GM21515 (cell line): ENCODE measurements around the gene SLC9C2.
A peak's percentile ranks its signal among the peaks of the same experiment; 100 is the strongest.
"Not testable (repeated sequence)": the region's sequence is repeated elsewhere in the genome, so short reads cannot be mapped to it uniquely, and the experiment has no call there.

Experiments
- ATAC-seq: cut with Tn5 transposase; IDR thresholded peaks from one replicate; pipeline ENCODE4 v1.9.1; 2021; ENCODE audit not compliant: unreplicated experiment

Gene SLC9C2

DNA sequence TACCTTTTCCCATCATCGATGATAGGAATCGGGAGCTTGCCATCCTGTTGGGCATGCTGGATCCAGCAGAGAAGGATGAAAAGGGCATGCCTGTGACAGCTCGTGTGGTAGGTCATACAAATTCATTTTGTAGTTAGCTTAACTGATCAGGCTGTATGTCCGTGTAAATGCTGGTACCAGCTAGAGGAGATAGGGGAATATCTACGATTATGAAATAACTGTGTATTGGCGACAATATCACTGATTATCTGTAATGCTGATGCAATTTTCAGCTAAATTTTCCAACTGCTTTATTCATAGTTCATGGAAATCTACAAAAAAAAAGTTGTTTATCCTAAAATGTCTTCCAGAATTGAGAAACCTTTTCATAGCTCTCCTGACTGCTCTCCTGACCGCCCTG is 117.5 kb downstream of the SLC9C2 start:
- ATAC-seq: no peak

DNA sequence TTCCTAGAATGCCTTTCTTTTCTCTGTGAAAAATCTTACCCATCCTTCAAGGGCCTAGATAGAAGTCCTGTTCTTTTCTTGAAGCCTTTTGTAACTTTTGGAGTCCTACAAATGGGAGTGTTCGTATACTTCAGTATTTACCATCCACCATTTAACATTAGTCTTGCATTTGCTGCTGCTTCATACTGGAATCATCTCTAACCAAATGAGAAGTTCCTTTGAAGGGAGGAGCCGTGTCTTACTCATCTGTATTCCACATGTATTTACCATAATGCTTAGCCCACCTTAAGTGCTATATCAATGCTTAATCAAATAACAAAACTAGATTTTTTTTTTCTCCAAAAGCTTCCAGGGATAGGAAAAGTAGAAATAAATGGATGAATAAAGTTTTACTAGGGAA is 118.6 kb downstream of the SLC9C2 start:
- no peak for ATAC-seq

DNA sequence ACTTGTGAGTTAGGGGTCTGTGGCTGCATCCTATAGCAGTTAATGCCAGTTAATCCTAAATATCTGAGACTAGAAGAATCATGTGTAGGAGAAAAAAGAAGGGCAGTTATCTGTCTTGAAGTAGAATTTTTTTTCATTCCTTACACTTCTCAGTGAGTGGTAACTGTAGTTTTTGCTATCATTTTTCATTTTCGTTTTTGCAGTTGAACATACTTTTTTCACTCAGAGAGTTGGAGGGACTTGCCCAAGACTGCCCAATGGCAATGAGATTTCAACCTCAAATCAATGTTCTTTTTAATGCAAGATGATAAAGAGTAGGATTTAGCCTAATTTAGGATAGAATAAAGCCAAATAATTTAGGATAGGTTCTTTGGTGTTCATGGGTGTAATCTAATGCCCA is 120.2 kb downstream of the SLC9C2 start:
- ATAC-seq: no peak

- no peak for ATAC-seq
These were observed 121.6 kb downstream of the SLC9C2 start for GRCh38 chr1:173481195-173481772.

DNA sequence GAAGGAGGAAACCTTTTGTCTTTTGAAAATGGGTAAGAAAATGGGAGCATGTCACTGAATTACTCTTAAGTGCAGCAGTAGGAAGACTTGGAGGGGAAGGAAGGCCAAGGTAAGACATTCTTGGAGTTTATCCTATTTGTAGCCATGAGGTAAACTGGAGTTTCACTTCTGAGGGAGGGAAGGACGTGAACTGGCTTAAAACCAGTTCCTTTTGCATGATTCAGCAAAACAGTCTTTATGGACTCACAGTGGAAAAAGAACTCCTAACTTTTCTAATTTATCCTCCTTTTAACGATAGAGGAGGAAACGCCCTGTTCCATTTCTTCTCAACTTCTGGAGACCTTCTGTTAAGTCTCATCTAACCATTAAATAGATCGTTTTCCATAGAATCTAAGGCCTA is 123.2 kb downstream of the SLC9C2 start:
- no peak for ATAC-seq

GRCh38 chr1:173478094-173478674 is 124.7 kb downstream of the SLC9C2 start:
- no peak for ATAC-seq

- ATAC-seq: peak; percentile 53
These were observed 125.4 kb downstream of the SLC9C2 start, which contains the start of gene PRDX6 for GRCh38 chr1:173477286-173478093. Gene PRDX6, plus strand, starts transcription at chr1:173477335. Its CDS starts 63 bp downstream, at chr1:173477398.

- peak; percentile 97 for ATAC-seq
These were observed 126.1 kb downstream of the SLC9C2 start for GRCh38 chr1:173476665-173477285.

DNA sequence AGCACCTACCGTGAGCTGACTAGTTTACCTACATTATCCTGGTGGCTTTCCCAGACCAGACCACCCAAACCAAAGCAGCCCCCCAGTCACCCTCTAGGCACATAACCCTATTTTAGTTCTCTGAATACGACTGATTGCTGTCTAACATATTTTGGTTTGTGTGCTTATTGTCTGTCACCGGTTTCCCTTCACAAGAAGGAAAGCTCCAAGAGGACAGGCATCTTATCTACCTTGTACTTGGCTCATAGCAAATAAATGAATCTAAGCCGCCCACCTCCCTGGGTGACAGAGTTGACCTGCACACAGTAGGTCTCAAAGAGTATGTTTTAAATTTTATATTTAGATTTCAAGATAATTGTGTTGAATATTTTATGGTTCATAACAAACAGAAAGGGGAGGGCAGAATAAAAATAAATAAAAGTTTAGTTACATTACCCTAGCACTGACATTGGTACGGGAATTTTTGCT is 126.6 kb downstream of the SLC9C2 start:
- no peak for ATAC-seq

DNA sequence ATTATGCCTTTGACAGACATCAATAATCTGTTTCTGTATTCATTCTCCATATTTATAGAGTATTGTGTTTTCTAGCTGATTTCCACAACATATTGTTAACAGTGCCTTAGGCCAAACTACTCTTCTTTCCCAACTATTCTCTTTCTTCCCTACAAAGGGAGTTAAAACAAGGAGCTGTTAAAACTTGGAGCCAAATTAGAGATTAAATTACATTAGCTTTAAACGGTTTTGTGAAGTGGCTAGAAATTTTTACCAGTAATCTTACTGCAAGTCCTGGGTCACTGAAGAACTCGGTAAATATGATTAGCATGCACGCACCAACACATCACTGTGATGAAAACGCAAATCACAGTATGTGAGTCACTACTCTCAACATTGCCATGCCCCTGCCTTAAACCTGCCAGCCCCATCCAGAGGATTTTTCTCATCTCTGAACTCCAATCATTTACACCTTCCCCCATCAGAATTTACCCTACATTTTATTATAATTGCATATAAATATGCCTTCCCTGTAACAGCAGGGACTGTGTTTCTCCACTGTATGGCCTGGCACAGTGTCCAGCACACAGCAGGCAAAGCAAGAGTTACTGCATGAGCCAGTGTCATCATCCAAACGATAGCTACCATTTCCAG is 127.2 kb downstream of the SLC9C2 start:
- ATAC-seq: no peak

- ATAC-seq: not testable (repeated sequence)
These were observed 128.0 kb downstream of the SLC9C2 start for GRCh38 chr1:173474780-173475421.

GRCh38 chr1:173474097-173474779 is 128.6 kb downstream of the SLC9C2 start:
- ATAC-seq: no peak

DNA sequence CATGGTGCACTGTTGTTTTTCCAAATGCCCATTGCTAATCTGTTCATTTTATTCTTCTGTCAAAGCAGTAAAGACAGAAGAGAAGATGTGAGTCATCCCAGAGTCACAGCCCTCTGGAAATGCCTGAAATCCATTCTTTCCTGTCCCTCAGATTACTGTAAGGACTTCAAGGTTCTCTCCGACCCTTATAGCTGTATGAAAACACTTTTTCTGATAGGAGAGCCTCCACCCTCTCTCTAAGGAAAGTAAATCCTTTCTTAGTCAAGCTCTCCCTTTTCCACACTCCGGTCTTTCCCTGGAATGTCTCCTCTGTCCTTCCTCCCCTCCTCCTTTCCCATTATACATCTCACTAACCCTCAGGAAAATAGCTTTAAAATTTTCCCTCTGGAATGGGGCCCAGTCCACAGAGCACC is 129.3 kb downstream of the SLC9C2 start:
- ATAC-seq: no peak

GRCh38 chr1:173470608-173471007 is 132.3 kb downstream of the SLC9C2 start:
- ATAC-seq: no peak

DNA sequence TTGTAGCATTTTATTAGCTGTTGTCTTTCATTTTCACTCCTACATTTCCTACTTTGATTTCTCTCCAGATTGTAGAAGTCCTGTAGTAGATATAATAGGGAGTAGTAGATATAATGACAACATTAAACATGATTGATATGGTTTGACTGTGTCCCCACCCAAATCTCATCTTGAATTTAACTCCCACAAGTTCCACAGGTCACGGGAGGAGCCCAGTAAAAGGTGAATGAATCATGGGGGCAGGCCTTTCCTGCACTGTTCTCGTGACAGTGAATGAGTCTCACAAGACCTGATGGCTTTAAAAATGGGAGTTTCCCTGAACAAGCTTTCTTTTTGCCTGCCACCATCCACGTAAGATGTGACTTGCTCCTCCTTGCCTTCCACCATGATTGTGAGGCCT is 133.2 kb downstream of the SLC9C2 start:
- no peak for ATAC-seq

DNA sequence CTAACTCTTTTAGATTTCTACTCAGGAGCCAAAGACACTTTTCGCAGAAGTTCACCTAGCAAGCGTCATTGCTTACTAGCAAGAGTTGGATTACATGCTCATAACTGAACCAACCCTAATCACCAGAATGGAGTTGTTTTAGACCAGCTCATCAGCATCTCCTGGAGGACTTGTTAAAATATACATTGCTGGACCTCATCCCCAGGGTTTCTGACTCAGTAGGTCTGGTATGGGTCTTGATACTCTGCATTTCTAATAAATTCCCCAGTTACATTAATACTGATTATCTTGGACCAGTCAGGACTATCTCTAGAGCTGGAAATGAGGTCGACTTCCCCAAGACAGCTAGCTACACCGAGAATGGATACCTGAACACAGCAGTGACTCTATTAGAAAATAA is 135.4 kb downstream of the SLC9C2 start:
- no peak for ATAC-seq

DNA sequence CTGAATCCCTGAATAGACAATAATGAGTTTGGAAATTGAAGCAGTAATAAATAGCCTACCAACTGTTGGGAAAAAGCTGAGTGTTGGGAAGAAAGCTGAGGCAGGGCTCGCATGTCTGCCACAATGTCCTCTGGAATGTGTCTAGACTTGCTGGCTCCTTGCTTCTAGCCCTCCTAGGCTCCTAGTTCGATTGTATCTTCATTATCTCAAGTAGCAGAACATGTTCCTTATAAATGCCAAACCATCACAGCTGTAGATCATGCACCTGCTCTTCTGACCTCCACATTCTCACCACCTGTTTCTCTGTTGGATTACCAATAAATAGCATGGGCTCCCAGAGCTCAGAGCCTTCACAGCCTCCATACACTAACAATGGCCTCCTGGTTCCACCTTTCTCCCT is 138.7 kb downstream of the SLC9C2 start:
- not testable (repeated sequence) for ATAC-seq

DNA sequence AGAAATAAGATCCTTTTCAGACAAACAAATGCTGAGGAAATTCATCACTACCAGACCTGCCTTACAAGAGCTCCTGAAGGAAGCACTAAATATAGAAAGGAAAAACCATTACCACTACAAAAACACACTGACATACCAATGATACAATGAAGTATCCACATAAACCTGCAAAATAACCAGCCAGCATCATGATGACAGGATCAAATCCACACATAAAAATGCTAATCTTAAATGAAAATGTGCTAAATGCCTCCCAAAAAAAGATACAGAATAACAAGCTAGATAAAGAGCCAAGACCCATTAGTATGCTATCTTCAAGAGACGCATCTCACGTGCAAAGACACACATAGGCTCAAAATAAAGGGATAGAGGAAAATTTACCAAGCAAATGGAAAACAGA is 140.2 kb downstream of the SLC9C2 start:
- not testable (repeated sequence) for ATAC-seq

DNA sequence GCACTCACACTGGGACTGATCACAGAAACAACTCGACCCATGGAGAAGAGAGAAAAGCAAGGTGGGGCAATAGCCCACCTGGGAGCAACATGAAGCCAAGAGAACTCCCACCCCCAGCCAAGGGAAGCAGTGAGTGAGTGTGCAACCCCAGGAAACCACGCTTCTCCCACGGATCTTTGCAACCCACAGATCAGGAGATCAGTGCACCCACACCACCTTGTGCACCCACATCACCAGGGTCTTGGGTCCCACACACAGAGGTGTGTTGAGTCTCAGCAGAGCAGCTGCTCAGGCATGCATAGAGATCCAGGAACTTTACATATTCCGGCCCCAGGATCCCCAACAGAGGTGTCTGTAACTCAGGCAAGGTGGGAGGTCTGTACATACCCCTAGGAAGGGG is 143.0 kb downstream of the SLC9C2 start:
- no peak for ATAC-seq

- no peak for ATAC-seq
These were observed 147.8 kb downstream of the SLC9C2 start for GRCh38 chr1:173454966-173455524.
